ENCODE measurements around the gene TIMM21.

DNA sequence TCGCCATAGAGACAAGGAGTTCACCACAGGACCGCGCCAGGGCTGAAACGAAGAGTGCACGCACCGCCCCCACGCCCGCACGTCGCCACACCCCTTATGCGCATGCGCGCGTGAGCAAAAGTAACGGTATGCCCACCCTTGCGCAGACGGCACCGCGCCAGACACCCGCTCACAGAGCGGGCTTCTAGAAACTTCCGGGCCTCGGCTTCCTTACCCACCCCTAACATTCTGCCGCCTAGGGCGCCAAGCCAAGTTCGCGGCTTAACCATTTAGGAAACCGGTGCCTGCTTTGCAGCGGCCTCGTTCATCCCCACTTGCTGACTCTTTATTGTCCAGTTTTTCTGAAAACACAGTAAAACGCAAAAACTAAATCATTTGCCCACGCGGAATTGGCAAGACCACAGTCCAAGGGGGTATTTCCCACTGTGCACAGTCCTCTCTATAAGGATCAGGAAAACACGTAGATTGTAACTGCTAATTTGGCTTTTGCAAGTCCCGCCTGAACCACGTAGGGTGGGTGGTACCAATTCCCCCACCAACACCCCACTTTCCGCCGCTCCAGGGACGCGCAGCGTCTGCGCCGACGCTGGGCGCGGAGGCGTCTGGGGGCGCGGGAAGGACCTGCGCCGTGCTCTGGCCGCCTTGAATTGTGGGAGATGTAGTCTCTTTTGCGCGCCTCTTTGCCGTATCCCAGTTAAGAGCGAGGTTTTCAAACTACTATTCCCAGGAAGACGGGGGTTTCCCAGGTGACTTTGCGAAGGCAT is at the start of gene TIMM21, which contains the start of gene FBXO15:
- no peak for TF ChIP-seq CTCF (IDR thresholded peaks at IDR 0.05)
- TF ChIP-seq POLR2A (IDR thresholded peaks at IDR 0.05), result peak in 1 of 2 donors; percentile 37

Measured in vagina (tissue), 2 donors.